Measurements from ENCODE around the gene SPSB4.

- no peak for TF ChIP-seq EP300 (IDR thresholded peaks at IDR 0.05)
- TF ChIP-seq CTCF (IDR thresholded peaks at IDR 0.05) = no peak
Measured at GRCh38 chr3:141110322-141110721, 59.2 kb downstream of the SPSB4 start.

Data from ovary (tissue), 3 donors.